HG03095 (cell line): ENCODE measurements around the gene SLCO3A1.
A peak's percentile ranks its signal among the peaks of the same experiment; 100 is the strongest.

ENCODE experiments used
- ATAC-seq: cut with Tn5 transposase; IDR thresholded peaks from one replicate; pipeline ENCODE4 v1.9.1; 2021; ENCODE audit warnings: moderate library complexity; ENCODE audit not compliant: unreplicated experiment

Gene SLCO3A1

GRCh38 chr15:91853511-91853947 lies at the start of gene SLCO3A1:
TSS of gene SLCO3A1 (plus strand) at chr15:91853708.
- peak; percentile 11 for ATAC-seq

- ATAC-seq, result no peak
Observed at GRCh38 chr15:91807122-91807521, 46.4 kb upstream of the SLCO3A1 start.

GRCh38 chr15:91813924-91814323 lies 39.6 kb upstream of the SLCO3A1 start:
- ATAC-seq, result no peak

GRCh38 chr15:91816942-91817341 lies 36.6 kb upstream of the SLCO3A1 start:
- no peak for ATAC-seq

GRCh38 chr15:91821458-91821857 lies 32.0 kb upstream of the SLCO3A1 start:
- no peak for ATAC-seq

GRCh38 chr15:91824256-91824655 lies 29.3 kb upstream of the SLCO3A1 start:
- ATAC-seq, result no peak

GRCh38 chr15:91826443-91826842 lies 27.1 kb upstream of the SLCO3A1 start:
- no peak for ATAC-seq

GRCh38 chr15:91833056-91833455 lies 20.5 kb upstream of the SLCO3A1 start:
- no peak for ATAC-seq

GRCh38 chr15:91839867-91840266 lies 13.6 kb upstream of the SLCO3A1 start:
- no peak for ATAC-seq

- no peak for ATAC-seq
Observed at GRCh38 chr15:91841861-91842260, 11.6 kb upstream of the SLCO3A1 start.

- no peak for ATAC-seq
Observed at GRCh38 chr15:91844341-91844740, 9.2 kb upstream of the SLCO3A1 start.

GRCh38 chr15:91844928-91845327 lies 8.6 kb upstream of the SLCO3A1 start:
- no peak for ATAC-seq

- ATAC-seq, result no peak
Observed at GRCh38 chr15:91845720-91846119, 7.8 kb upstream of the SLCO3A1 start.

GRCh38 chr15:91849180-91849579 lies 4.3 kb upstream of the SLCO3A1 start:
- ATAC-seq, result no peak

- ATAC-seq, result no peak
Observed at GRCh38 chr15:91849749-91850161, 3.8 kb upstream of the SLCO3A1 start.

GRCh38 chr15:91852741-91853510 lies 582 bp upstream of the SLCO3A1 start:
- peak; percentile 50 for ATAC-seq

- no peak for ATAC-seq
Observed at GRCh38 chr15:91853948-91854638, 585 bp downstream of the SLCO3A1 start.

- no peak for ATAC-seq
Observed at GRCh38 chr15:91854639-91854990, 1.1 kb downstream of the SLCO3A1 start.

GRCh38 chr15:91855241-91855640 lies 1.7 kb downstream of the SLCO3A1 start:
- ATAC-seq, result no peak

GRCh38 chr15:91855684-91856489 lies 2.4 kb downstream of the SLCO3A1 start:
- no peak for ATAC-seq

- ATAC-seq, result no peak
Observed at GRCh38 chr15:91857224-91857585, 3.7 kb downstream of the SLCO3A1 start.

- ATAC-seq, result no peak
Observed at GRCh38 chr15:91857772-91858171, 4.3 kb downstream of the SLCO3A1 start.
